ENCODE measurements around the gene UACA. TPM values are rescaled to one million over a fixed set of nuclear protein-coding genes. Genes with fewer than 3 reads are reported as not detected.

UACA gene
- total and polyA plus RNA-seq, 2 experiments from 2014 or later = 21.5 to 35.8 TPM

- H3K4me2 ChIP-seq = no peak overlapping the region
- no peaks in the 10 kb centered on the region for H3K9me2 ChIP-seq (ENCODE audit: insufficient read depth)
- DNase-seq (ENCODE audit: low spot score) (no peak), ATAC-seq (no peak; the same call in 2 of the 3 replicates)
- H3K4me3 ChIP-seq = no peak overlapping the region
- TF ChIP-seq ZNF331 (CRISPR knock-in tag; IDR thresholded peaks at IDR 0.05; ENCODE audit: low read depth) (no peak), STAT1 (IDR thresholded peaks at IDR 0.05; ENCODE audit: unreplicated experiment) (no peak), NANOG (IDR thresholded peaks at IDR 0.05; ENCODE audit: borderline replicate concordance) (no peak), ZNF462 (CRISPR knock-in tag; IDR thresholded peaks at IDR 0.05) (no peak), ETS1 (IDR thresholded peaks at IDR 0.05) (no peak), CTCF (conservative IDR thresholded peaks at IDR 0.05; ENCODE audit: low read depth in 2 of 2) (no peak)
- H3F3A ChIP-seq (replicated peaks; ENCODE audit: low read depth) = no peaks in the 10 kb centered on the region
- 0 out of 2 replicates have a peak, but pooled peaks cover 4% of the 10 kb centered on the region for H3K79me2 ChIP-seq (replicated peaks; ENCODE audit: insufficient read depth)
- peaks cover 18% of the 10 kb centered on the region for H3K4me1 ChIP-seq (ENCODE audit: insufficient read depth)
- Mint-ChIP-seq H3K4me3 (no peak overlapping the region), H3K27me3 (ENCODE audit: insufficient read depth, low read depth, poor library complexity) (peaks cover 3% of the 10 kb centered on the region), H3K9me3 (no peaks in the 10 kb centered on the region), H3K27ac (no peak overlapping the region), H3K36me3 (ENCODE audit: low read depth) (no peaks in the 10 kb centered on the region), H3K4me1 (peaks cover 23% of the 10 kb centered on the region; the same call in 2 of the 3 replicates)
- H3K27ac ChIP-seq (ENCODE audit: low read depth) = no peak overlapping the region
- no peaks in the 10 kb centered on the region for H3K36me3 ChIP-seq (ENCODE audit: insufficient read depth)
- H4K20me1 ChIP-seq (replicated peaks; ENCODE audit: insufficient read depth) = no peaks in the 10 kb centered on the region
- no peaks in the 10 kb centered on the region for H3K27me3 ChIP-seq (ENCODE audit: insufficient read depth)
- H2AFZ ChIP-seq = no peak overlapping the region
Observed at GRCh38 chr15:70708839-70709238, 54.5 kb downstream of the UACA start.

Measured in GM23338 (cell line).